Prostate gland (tissue), 2 donors: ENCODE results near the gene DUOXA2.
A peak's percentile ranks its signal among the peaks of the same experiment; 100 is the strongest.

Experiments
- POLR2A ChIP-seq: fragments of 450-650 bp; IDR thresholded peaks from one replicate; pipeline ENCODE4 v1.6.1; 2016; ENCODE audit warnings: antibody characterized with exemption, mild to moderate bottlenecking
- POLR2AphosphoS5 ChIP-seq: sonication (generic); formaldehyde crosslinking; IDR thresholded peaks from one replicate; pipeline ENCODE4 v1.6.1; 2017; ENCODE audit warnings: antibody characterized with exemption
- TF ChIP-seq, protein P1 (sequence below), 4 experiments: fragments of 200-600 bp in 2 of 4; fragments of 450-650 bp in 2 of 4; sonication (generic) in 2 of 4; IDR thresholded peaks; 1 replicate in 3 of 4; 2 replicates in 1 of 4; pipeline ENCODE4 v1.5.1; 2016 to 2019; ENCODE audit warnings: antibody characterized with exemption in 4 of 4, mild to moderate bottlenecking in 2 of 4, moderate library complexity in 2 of 4

DNA sequence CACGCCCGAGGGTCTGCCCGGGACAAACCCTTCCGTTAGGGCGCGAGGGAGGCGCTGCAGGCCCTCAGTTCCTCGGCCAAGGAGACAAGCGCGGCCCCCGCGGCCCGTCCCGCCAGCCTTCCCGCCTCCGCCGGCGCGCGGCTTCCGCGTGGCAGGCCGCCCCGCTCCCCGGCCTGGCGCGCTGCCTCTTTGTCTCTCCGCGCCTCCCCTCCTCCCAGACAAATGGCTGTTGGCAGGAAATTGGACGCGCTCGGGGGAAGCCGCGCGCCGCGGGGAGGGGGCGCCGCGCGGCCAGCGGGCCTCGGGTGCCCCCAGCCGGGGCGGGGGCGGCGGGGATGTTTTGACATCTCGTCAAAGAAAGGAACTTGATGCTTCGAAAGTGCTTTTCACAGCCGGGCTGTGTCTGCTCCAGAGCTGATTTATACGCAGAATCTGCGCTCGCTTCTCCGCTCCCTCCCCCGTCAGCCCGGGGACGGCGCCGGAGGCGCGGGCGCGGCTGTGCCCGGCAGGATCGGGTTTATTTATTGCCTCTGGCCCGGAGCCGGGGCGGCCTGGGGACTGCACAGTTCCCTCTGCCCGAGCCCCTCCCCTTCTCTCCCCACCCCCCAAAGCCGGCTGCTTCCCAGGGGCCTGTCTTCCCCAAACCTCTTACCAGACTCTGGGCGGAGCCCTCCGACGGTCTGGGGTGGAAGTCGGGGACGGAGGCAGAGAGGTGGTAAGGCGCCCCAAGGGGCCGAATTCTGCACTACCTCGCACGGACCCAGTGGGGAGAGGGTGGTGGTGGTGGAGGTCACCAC, 52.9 kb downstream of the DUOXA2 start:
- TF ChIP-seq, protein P1, sequence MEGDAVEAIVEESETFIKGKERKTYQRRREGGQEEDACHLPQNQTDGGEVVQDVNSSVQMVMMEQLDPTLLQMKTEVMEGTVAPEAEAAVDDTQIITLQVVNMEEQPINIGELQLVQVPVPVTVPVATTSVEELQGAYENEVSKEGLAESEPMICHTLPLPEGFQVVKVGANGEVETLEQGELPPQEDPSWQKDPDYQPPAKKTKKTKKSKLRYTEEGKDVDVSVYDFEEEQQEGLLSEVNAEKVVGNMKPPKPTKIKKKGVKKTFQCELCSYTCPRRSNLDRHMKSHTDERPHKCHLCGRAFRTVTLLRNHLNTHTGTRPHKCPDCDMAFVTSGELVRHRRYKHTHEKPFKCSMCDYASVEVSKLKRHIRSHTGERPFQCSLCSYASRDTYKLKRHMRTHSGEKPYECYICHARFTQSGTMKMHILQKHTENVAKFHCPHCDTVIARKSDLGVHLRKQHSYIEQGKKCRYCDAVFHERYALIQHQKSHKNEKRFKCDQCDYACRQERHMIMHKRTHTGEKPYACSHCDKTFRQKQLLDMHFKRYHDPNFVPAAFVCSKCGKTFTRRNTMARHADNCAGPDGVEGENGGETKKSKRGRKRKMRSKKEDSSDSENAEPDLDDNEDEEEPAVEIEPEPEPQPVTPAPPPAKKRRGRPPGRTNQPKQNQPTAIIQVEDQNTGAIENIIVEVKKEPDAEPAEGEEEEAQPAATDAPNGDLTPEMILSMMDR (IDR thresholded peaks at IDR 0.05) = peak in 3 of 4 experiments; percentile 47 to 61 (median 61)
- peak; percentile 25 for TF ChIP-seq POLR2A
- peak; percentile 42 for TF ChIP-seq POLR2AphosphoS5
